ENCODE results near the gene EFHC2. TPM values are rescaled to one million over a fixed set of nuclear protein-coding genes. Genes with fewer than 3 reads are reported as not detected.

The EFHC2 gene
- total RNA-seq, 4 donors from 2014 or later = 4.7 to 8.6 (median 5.9) TPM

- 82 to 91% methylated on average over 2 of the region's 2 CpGs for WGBS, 2 donors
- no peak overlapping the region for H3K27ac ChIP-seq
- TF ChIP-seq POLR2A (IDR thresholded peaks at IDR 0.05) (no peak), CTCF (IDR thresholded peaks at IDR 0.05) (no peak)
- H3K36me3 ChIP-seq = no peaks in the 10 kb centered on the region
- no peaks in the 10 kb centered on the region for H3K9me3 ChIP-seq
- intact Hi-C loops (cut with DNase I) = no loop called here
- DNase-seq = no peak
- no peaks in the 10 kb centered on the region for H3K4me1 ChIP-seq
- H3K27me3 ChIP-seq = no peaks in the 10 kb centered on the region
- no peak overlapping the region for H3K4me3 ChIP-seq (replicated peaks in 1 of 3)
Observed at GRCh38 chrX:44130189-44130588, 213.3 kb downstream of the EFHC2 start.

GRCh38 chrX:44113337-44113736 is 230.1 kb downstream of the EFHC2 start:
- no peaks in the 10 kb centered on the region for H3K36me3 ChIP-seq
- no peak overlapping the region for H3K27ac ChIP-seq
- no peak overlapping the region for H3K4me3 ChIP-seq (replicated peaks in 1 of 3)
- 100% methylated on average over 1 to 2 of the region's 2 CpGs for WGBS, 2 donors
- no peaks in the 10 kb centered on the region for H3K9me3 ChIP-seq
- H3K4me1 ChIP-seq = no peaks in the 10 kb centered on the region
- intact Hi-C loops (cut with DNase I) = no loop called here
- no peaks in the 10 kb centered on the region for H3K27me3 ChIP-seq
- no peak for TF ChIP-seq POLR2A (IDR thresholded peaks at IDR 0.05)
- TF ChIP-seq CTCF (IDR thresholded peaks at IDR 0.05) = no peak
- DNase-seq = no peak

GRCh38 chrX:44106864-44107263 is 236.6 kb downstream of the EFHC2 start:
- DNase-seq = no peak
- Histone ChIP-seq H3K4me1 (no peaks in the 10 kb centered on the region), H3K4me3 (replicated peaks in 1 of 3) (no peak overlapping the region), H3K9me3 (no peaks in the 10 kb centered on the region), H3K27me3 (no peaks in the 10 kb centered on the region), H3K36me3 (no peaks in the 10 kb centered on the region), H3K27ac (no peak overlapping the region)
- TF ChIP-seq CTCF (IDR thresholded peaks at IDR 0.05) (no peak), POLR2A (IDR thresholded peaks at IDR 0.05) (no peak)
- intact Hi-C loops (cut with DNase I) = no loop called here
- 73 to 85% methylated on average over 2 of the region's 2 CpGs for WGBS, 2 donors

- no peaks in the 10 kb centered on the region for H3K9me3 ChIP-seq
- H3K36me3 ChIP-seq = no peaks in the 10 kb centered on the region
- 60 to 70% methylated on average over 12 of the region's 12 CpGs for WGBS, 2 donors
- H3K27me3 ChIP-seq = no peaks in the 10 kb centered on the region
- H3K4me1 ChIP-seq = no peaks in the 10 kb centered on the region
- H3K27ac ChIP-seq = no peak overlapping the region
- TF ChIP-seq CTCF (IDR thresholded peaks at IDR 0.05) (no peak), POLR2A (IDR thresholded peaks at IDR 0.05) (no peak)
- intact Hi-C loops (cut with DNase I) = no loop called here
- H3K4me3 ChIP-seq (replicated peaks in 1 of 3) = no peak overlapping the region
- DNase-seq = no peak
Observed at GRCh38 chrX:44105228-44105913, 238.1 kb downstream of the EFHC2 start.

- Histone ChIP-seq H3K27ac (no peak overlapping the region), H3K9me3 (no peaks in the 10 kb centered on the region), H3K4me1 (no peaks in the 10 kb centered on the region), H3K36me3 (no peaks in the 10 kb centered on the region), H3K4me3 (replicated peaks in 1 of 3) (no peak overlapping the region), H3K27me3 (no peaks in the 10 kb centered on the region)
- TF ChIP-seq POLR2A (IDR thresholded peaks at IDR 0.05) (no peak), CTCF (IDR thresholded peaks at IDR 0.05) (no peak)
- intact Hi-C loops (cut with DNase I) = no loop called here
- WGBS, 2 donors = 73% methylated on average over 3 of the region's 3 CpGs; no CpG with 5 or more reads in 1 of the 2 donors
- DNase-seq = no peak
Observed at GRCh38 chrX:44104699-44105098, 238.8 kb downstream of the EFHC2 start.

All from thyroid gland (tissue), 4 donors.